Measurements from ENCODE around the gene PRELID1. TPM values are rescaled to one million over a fixed set of nuclear protein-coding genes. Genes with fewer than 3 reads are reported as not detected.

PRELID1 gene
- total and polyA plus RNA-seq, 2 donors (not counting 3 experiments of a cell fraction or from before 2014, with no cell fraction given) = 201 to 293 TPM

GRCh38 chr5:177355162-177355867 is 51.7 kb downstream of the PRELID1 start:
- BruUV-seq (replicated peaks) = no TSS peak
- TF ChIP-seq JUN (IDR thresholded peaks at IDR 0.05; ENCODE audit: borderline replicate concordance, insufficient read depth, insufficient read length, low read depth) (no peak), POLR2A (IDR thresholded peaks at IDR 0.05; ENCODE audit: low read depth, low read length) (no peak), MYC (IDR thresholded peaks at IDR 0.05; ENCODE audit: low read depth, low read length) (no peak), GATA2 (IDR thresholded peaks at IDR 0.05; ENCODE audit: insufficient read depth, insufficient read length, low read depth, low read length) (no peak), EZH2 (IDR thresholded peaks at IDR 0.05; ENCODE audit: borderline replicate concordance, low read depth, low read length, severe bottlenecking) (no peak), POLR2AphosphoS5 (IDR thresholded peaks at IDR 0.05; ENCODE audit: insufficient read depth, low read depth, low read length) (no peak), MAX (IDR thresholded peaks at IDR 0.05; ENCODE audit: insufficient read depth, insufficient read length) (no peak), FOS (IDR thresholded peaks at IDR 0.05; ENCODE audit: borderline replicate concordance, insufficient read depth, low read length) (no peak)
- TF ChIP-seq, protein P1, sequence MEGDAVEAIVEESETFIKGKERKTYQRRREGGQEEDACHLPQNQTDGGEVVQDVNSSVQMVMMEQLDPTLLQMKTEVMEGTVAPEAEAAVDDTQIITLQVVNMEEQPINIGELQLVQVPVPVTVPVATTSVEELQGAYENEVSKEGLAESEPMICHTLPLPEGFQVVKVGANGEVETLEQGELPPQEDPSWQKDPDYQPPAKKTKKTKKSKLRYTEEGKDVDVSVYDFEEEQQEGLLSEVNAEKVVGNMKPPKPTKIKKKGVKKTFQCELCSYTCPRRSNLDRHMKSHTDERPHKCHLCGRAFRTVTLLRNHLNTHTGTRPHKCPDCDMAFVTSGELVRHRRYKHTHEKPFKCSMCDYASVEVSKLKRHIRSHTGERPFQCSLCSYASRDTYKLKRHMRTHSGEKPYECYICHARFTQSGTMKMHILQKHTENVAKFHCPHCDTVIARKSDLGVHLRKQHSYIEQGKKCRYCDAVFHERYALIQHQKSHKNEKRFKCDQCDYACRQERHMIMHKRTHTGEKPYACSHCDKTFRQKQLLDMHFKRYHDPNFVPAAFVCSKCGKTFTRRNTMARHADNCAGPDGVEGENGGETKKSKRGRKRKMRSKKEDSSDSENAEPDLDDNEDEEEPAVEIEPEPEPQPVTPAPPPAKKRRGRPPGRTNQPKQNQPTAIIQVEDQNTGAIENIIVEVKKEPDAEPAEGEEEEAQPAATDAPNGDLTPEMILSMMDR (IDR thresholded peaks at IDR 0.05; ENCODE audit: extremely low read depth in 1 of 2, insufficient read depth in 1 of 2, low read depth in 1 of 2, low read length in 2 of 2) = no peak
- POLR2A ChIA-PET = no interaction called here

More at GRCh38 chr5:177355162-177355867, 51.7 kb downstream of the PRELID1 start:
- Histone ChIP-seq H3K9ac (replicated peaks; ENCODE audit: extremely low read depth, insufficient read depth, low read length) (no peak overlapping the region), H3K4me1 (ENCODE audit: control insufficient read depth, extremely low read depth, insufficient read depth, low read length) (peaks cover 26% of the 10 kb centered on the region), H3K27ac (ENCODE audit: insufficient read depth, low read depth, low read length) (no peak overlapping the region), H3K4me2 (ENCODE audit: insufficient read depth, low read length) (no peak overlapping the region), H4K20me1 (replicated peaks; ENCODE audit: control insufficient read depth, extremely low read depth, insufficient read depth, low read length) (no peaks in the 10 kb centered on the region), H3K79me2 (ENCODE audit: control insufficient read depth, insufficient read depth, low read length) (peaks cover 10% of the 10 kb centered on the region), H2AFZ (ENCODE audit: low read depth, low read length) (no peak overlapping the region), H3K4me3 (replicated peaks in 1 of 3; ENCODE audit: insufficient read depth in 1 of 3, low read depth in 1 of 3, low read length in 3 of 3) (no peak overlapping the region), H3K9me1 (replicated peaks; ENCODE audit: control insufficient read depth, extremely low read depth, insufficient read depth, low read length) (no peaks in the 10 kb centered on the region), H3K9me3 (replicated peaks; ENCODE audit: control insufficient read depth, insufficient read depth, low read length) (no peaks in the 10 kb centered on the region), H3K36me3 (ENCODE audit: control insufficient read depth in 2 of 2, extremely low read depth in 1 of 2, insufficient read depth in 2 of 2, low read length in 2 of 2) (no peaks in the 10 kb centered on the region), H3K27me3 (ENCODE audit: control insufficient read depth in 2 of 2, insufficient read depth in 2 of 2, low read length in 2 of 2) (no peaks in the 10 kb centered on the region)
- intact Hi-C loops (cut with micrococcal nuclease) (no loop called here), dilution Hi-C loops (cut with MboI; ENCODE audit: extremely low pct_ligation_motif_present, low sequenced_read_pairs) (no loop called here)
- FAIRE-seq (no peak), DNase-seq (ENCODE audit: low read depth, low spot score) (no peak)
- CTCF ChIA-PET = interaction anchor here (1.1 to 6.3 kb wide), 2 partner anchors 15 to 27 kb away, joined by 3 to 31 read pairs; no protein-coding TSS in a partner anchor
